Prostate gland (tissue), 2 donors: ENCODE measurements around the gene PIGU.

Experiments used
- POLR2A ChIP-seq: fragments of 450-650 bp; IDR thresholded peaks from one replicate; pipeline ENCODE4 v1.6.1; 2016; ENCODE audit warnings: antibody characterized with exemption, mild to moderate bottlenecking
- POLR2AphosphoS5 ChIP-seq: sonication (generic); formaldehyde crosslinking; IDR thresholded peaks from one replicate; pipeline ENCODE4 v1.6.1; 2017; ENCODE audit warnings: antibody characterized with exemption
- TF ChIP-seq, protein P1 (sequence below), 4 experiments: fragments of 200-600 bp in 2 of 4; fragments of 450-650 bp in 2 of 4; sonication (generic) in 2 of 4; IDR thresholded peaks; 1 replicate in 3 of 4; 2 replicates in 1 of 4; pipeline ENCODE4 v1.5.1; 2016 to 2019; ENCODE audit warnings: antibody characterized with exemption in 4 of 4, mild to moderate bottlenecking in 2 of 4, moderate library complexity in 2 of 4

DNA sequence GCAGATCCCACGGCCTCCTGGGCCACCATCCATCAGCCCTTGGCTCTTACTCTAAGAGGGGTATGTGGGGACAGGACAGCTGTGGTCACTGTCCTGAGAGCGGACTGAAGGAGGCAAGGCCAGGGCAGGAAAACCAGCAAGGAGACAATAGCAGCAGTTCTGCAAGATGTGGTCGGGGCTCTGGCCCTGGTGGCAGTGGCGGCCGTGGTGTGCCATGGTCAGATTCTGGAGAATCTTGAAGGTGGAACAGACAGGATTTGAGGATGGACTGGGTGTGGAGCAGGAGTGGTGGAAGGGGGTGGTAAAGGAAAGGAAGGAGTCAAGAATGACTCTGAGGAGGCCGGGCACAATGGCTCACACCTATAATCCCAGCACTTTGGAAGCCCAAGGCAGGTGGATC lies 124.3 kb downstream of the PIGU start:
- TF ChIP-seq, protein P1, sequence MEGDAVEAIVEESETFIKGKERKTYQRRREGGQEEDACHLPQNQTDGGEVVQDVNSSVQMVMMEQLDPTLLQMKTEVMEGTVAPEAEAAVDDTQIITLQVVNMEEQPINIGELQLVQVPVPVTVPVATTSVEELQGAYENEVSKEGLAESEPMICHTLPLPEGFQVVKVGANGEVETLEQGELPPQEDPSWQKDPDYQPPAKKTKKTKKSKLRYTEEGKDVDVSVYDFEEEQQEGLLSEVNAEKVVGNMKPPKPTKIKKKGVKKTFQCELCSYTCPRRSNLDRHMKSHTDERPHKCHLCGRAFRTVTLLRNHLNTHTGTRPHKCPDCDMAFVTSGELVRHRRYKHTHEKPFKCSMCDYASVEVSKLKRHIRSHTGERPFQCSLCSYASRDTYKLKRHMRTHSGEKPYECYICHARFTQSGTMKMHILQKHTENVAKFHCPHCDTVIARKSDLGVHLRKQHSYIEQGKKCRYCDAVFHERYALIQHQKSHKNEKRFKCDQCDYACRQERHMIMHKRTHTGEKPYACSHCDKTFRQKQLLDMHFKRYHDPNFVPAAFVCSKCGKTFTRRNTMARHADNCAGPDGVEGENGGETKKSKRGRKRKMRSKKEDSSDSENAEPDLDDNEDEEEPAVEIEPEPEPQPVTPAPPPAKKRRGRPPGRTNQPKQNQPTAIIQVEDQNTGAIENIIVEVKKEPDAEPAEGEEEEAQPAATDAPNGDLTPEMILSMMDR (IDR thresholded peaks at IDR 0.05), result no peak
- TF ChIP-seq POLR2A (no peak), POLR2AphosphoS5 (no peak)
